HepG2 (cell line): ENCODE results near the gene PHLDB1. TPM values are rescaled to one million over a fixed set of nuclear protein-coding genes. Genes with fewer than 3 reads are reported as not detected.
"Not testable (repeated sequence)": the region's sequence is repeated elsewhere in the genome, so short reads cannot be mapped to it uniquely, and the experiment has no call there.

Experiments used
- ATAC-seq: fragments of 200-7000 bp; cut with Tn5 transposase; 3 replicates; pipeline ENCODE4 v1.9.1; 2020; ENCODE audit warnings: mild to moderate bottlenecking, moderate library complexity
- BruUV-seq: library from RNA; stranded (reverse); fragments of 400-500 nt; replicated peaks from 2 replicates; lab custom pipeline; 2021; lab: Mats Ljungman, UMichigan
- CTCF ChIA-PET: fragments of 300-600 bp; formaldehyde crosslinking; extraction: SDS; loops from one replicate; lab custom pipeline; 2021; ENCODE audit warnings: low total read pairs, inconsistent platforms, low intra/inter-chr PET ratio; lab: Yijun Ruan, JAX
- POLR2A ChIA-PET: fragments of 350-600 bp; sonication (Branson Sonifier 250); formaldehyde crosslinking; loops from one replicate; lab custom pipeline; 2020; ENCODE audit warnings: antibody characterized with exemption, inconsistent platforms; lab: Yijun Ruan, JAX
- DNase-seq: peaks from one replicate; pipeline ENCODE4 v3.0.0-alpha.2; 2015; ENCODE audit warnings: low spot score
- FAIRE-seq: peaks from 3 replicates; lab custom pipeline; 2011; peaks lifted over from hg19 to GRCh38; lab: Jason Lieb, UNC
- H2AFZ ChIP-seq: one replicate; pipeline ENCODE4 v1.6.1; 2011; ENCODE audit warnings: low read length, inconsistent platforms
- H3K27ac ChIP-seq: fragments of 300-600 bp; 3 replicates; pipeline ENCODE4 v1.8.0; 2011; ENCODE audit warnings: mixed run types, mild to moderate bottlenecking, mixed read lengths, low read length, inconsistent platforms; ENCODE audit not compliant: insufficient read depth; ENCODE audit errors: extremely low read length
- H3K27me3 ChIP-seq, 2 experiments: fragments of 200-600 bp in 1 of 2; 2 replicates in 1 of 2; 3 replicates in 1 of 2; pipeline versions ENCODE4 v1.6.0 to v1.8.0; 2011; ENCODE audit warnings: low read length in 2 of 2, mild to moderate bottlenecking in 2 of 2, moderate library complexity in 2 of 2, inconsistent platforms in 1 of 2; ENCODE audit not compliant: insufficient read depth in 2 of 2, control insufficient read depth in 1 of 2
- H3K36me3 ChIP-seq, 2 experiments: fragments of 200-600 bp in 1 of 2; replicated peaks in 1 of 2; 2 replicates in 1 of 2; 3 replicates in 1 of 2; pipeline versions ENCODE4 v1.5.1 to v1.8.0; 2011; ENCODE audit warnings: low read length in 2 of 2, inconsistent platforms in 1 of 2; ENCODE audit not compliant: insufficient read depth in 2 of 2, control insufficient read depth in 1 of 2
- H3K4me1 ChIP-seq: 2 replicates; pipeline ENCODE4 v1.5.1; 2012; ENCODE audit warnings: low read length, inconsistent platforms; ENCODE audit not compliant: insufficient read depth
- H3K4me2 ChIP-seq: 2 replicates; pipeline ENCODE4 v1.6.0; 2011; ENCODE audit warnings: low read depth, low read length, inconsistent platforms
- H3K4me3 ChIP-seq, 3 experiments: fragments of 200-600 bp in 1 of 3; sonication (generic), shearing (Covaris generic) in 1 of 3; replicated peaks in 1 of 3; 2 replicates each; pipeline ENCODE4 v1.5.1; 2011 to 2016; ENCODE audit warnings: low read length in 3 of 3, inconsistent platforms in 2 of 3, low read depth in 2 of 3, mild to moderate bottlenecking in 2 of 3, control low read depth in 1 of 3, mixed read lengths in 1 of 3; ENCODE audit not compliant: insufficient read depth in 1 of 3
- H3K79me2 ChIP-seq: one replicate; pipeline ENCODE4 v1.6.1; 2011; ENCODE audit warnings: low read length, inconsistent platforms; ENCODE audit not compliant: insufficient read depth
- H3K9ac ChIP-seq: 2 replicates; pipeline ENCODE4 v1.6.0; 2011; ENCODE audit warnings: mild to moderate bottlenecking, low read depth, low read length, inconsistent platforms; ENCODE audit not compliant: insufficient read depth
- H3K9me3 ChIP-seq: 2 replicates; pipeline ENCODE4 v1.5.1; 2012; ENCODE audit warnings: mild to moderate bottlenecking, low read length
- H4K20me1 ChIP-seq: 2 replicates; pipeline ENCODE4 v1.6.0; 2011; ENCODE audit warnings: inconsistent platforms, mild to moderate bottlenecking, low read length, moderate library complexity; ENCODE audit not compliant: insufficient read depth
- ZBTB38 ChIP-seq: sonication (generic); formaldehyde crosslinking; IDR thresholded peaks from 2 replicates; pipeline ENCODE4 v1.5.1; 2020; ENCODE audit warnings: mild to moderate bottlenecking, missing genetic modification reagents
- ZMYM3 ChIP-seq: sonication (generic); formaldehyde crosslinking; IDR thresholded peaks from 2 replicates; pipeline ENCODE4 v1.5.1; 2020; ENCODE audit warnings: mild to moderate bottlenecking, missing genetic modification reagents
- ZNF350 ChIP-seq: sonication (generic); formaldehyde crosslinking; IDR thresholded peaks from 2 replicates; pipeline ENCODE4 v1.4.0; 2020; ENCODE audit warnings: mild to moderate bottlenecking, low read depth, missing genetic modification reagents, borderline replicate concordance
- ZNF460 ChIP-seq: sonication (generic); formaldehyde crosslinking; IDR thresholded peaks from 2 replicates; pipeline ENCODE4 v1.5.1; 2020; ENCODE audit warnings: missing genetic modification reagents, mild to moderate bottlenecking, borderline replicate concordance
- ZNF816 ChIP-seq: sonication (generic); formaldehyde crosslinking; IDR thresholded peaks from 2 replicates; pipeline ENCODE4 v1.8.0; 2022; ENCODE audit warnings: missing genetic modification reagents, mild to moderate bottlenecking, borderline replicate concordance
- WGBS: methylation state at CpG from one replicate; pipeline ENCODE4 v1.1.6; 2017; ENCODE audit warnings: low lambda C conversion rate; 5-methylcytosine and 5-hydroxymethylcytosine counted together
- in situ Hi-C: cut with HindIII; loops from 2 replicates; pipeline ENCODE4 v1.10.0; 2017; ENCODE audit warnings: low pct_unique_long_range_greater_than_20kb; ENCODE audit not compliant: extremely low pct_ligation_motif_present
- intact Hi-C: fragments of 100-400 bp; cut with micrococcal nuclease; formaldehyde crosslinking; loops from one replicate; pipeline ENCODE4 v1.10.0; 2022; ENCODE audit not compliant: unreplicated experiment
- polyA plus RNA-seq, 8 experiments: library from polyadenylated mRNA; depleted of rRNA in 3 of 8; stranded (reverse) in 7 of 8; unstranded in 1 of 8; fragments of >200 nt; fragmentation: Illumina TruSeq in 4 of 8; extraction: Trizol in 4 of 8; gene quantifications; 2 replicates each; pipeline versions ENCODE4 v1.2.1 to v1.2.3, GENCODE V29; 2011 to 2016; ENCODE audit warnings: low read depth in 4 of 8, missing spikeins in 1 of 8, mixed read lengths in 1 of 8; ENCODE audit not compliant: insufficient read depth in 1 of 8
- total RNA-seq, 5 experiments: library from RNA; depleted of rRNA; stranded (reverse); fragments of >200 nt; fragmentation: Illumina TruSeq; extraction: Trizol; gene quantifications; 2 replicates each; pipeline ENCODE4 v1.2.3, GENCODE V29; 2016; ENCODE audit warnings: low read depth in 1 of 5
- TF ChIP-seq, protein P1 (sequence below): sonication (generic); formaldehyde crosslinking; IDR thresholded peaks from 2 replicates; pipeline ENCODE4 v1.5.0; 2020; ENCODE audit warnings: mild to moderate bottlenecking, missing genetic modification reagents
- TF ChIP-seq, protein P2 (sequence below), 2 experiments: fragments of 450-650 bp in 1 of 2; sonication (generic) in 1 of 2; formaldehyde crosslinking; IDR thresholded peaks; 2 replicates each; pipeline versions ENCODE4 v1.5.0 to v1.8.0; 2020 to 2022; ENCODE audit warnings: mild to moderate bottlenecking in 1 of 2, missing genetic modification reagents in 1 of 2

Gene PHLDB1
- total and polyA plus RNA-seq, 2 of the 13 experiments (the other 11 are each of a cell fraction or from before 2014, with no cell fraction given): 13.8 to 14.2 TPM

DNA sequence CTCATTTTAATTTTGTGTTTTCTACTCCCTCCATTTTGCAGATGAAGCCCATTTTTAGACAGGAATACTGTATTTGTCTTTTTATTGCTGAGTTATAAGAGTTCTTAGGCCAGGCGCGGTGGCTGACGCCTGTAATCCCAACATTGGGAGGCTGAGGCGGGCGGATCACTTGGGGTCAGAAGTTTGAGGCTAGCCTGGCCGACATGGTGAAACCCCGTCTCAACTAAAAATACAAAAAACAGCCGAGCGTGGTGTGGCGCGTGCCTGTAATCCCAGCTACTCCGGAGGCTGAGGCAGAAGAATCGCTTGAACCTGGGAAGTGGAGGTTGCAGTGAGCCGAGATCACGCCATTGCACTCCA is 35.7 kb upstream of the PHLDB1 start:
- FAIRE-seq, in situ Hi-C loops, H3K27me3 ChIP-seq, CTCF ChIA-PET, H2AFZ ChIP-seq, H3K9me3 ChIP-seq, DNase-seq, ATAC-seq, H3K36me3 ChIP-seq: not testable (repeated sequence)
- POLR2A ChIA-PET: interaction anchor here (0.7 to 2.7 kb wide), 6 partner anchors 28 to 50 kb away, joined by 3 to 17 read pairs (median 6); partner anchors contain the start of gene TMEM25
- WGBS: 31% methylated on average over 15 of the region's 15 CpGs
- TF ChIP-seq, protein P1, sequence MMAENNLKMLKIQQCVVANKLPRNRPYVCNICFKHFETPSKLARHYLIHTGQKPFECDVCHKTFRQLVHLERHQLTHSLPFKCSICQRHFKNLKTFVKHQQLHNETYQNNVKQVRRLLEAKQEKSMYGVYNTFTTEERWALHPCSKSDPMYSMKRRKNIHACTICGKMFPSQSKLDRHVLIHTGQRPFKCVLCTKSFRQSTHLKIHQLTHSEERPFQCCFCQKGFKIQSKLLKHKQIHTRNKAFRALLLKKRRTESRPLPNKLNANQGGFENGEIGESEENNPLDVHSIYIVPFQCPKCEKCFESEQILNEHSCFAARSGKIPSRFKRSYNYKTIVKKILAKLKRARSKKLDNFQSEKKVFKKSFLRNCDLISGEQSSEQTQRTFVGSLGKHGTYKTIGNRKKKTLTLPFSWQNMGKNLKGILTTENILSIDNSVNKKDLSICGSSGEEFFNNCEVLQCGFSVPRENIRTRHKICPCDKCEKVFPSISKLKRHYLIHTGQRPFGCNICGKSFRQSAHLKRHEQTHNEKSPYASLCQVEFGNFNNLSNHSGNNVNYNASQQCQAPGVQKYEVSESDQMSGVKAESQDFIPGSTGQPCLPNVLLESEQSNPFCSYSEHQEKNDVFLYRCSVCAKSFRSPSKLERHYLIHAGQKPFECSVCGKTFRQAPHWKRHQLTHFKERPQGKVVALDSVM (CRISPR knock-in tag): peak; percentile 96
- TF ChIP-seq, protein P2, sequence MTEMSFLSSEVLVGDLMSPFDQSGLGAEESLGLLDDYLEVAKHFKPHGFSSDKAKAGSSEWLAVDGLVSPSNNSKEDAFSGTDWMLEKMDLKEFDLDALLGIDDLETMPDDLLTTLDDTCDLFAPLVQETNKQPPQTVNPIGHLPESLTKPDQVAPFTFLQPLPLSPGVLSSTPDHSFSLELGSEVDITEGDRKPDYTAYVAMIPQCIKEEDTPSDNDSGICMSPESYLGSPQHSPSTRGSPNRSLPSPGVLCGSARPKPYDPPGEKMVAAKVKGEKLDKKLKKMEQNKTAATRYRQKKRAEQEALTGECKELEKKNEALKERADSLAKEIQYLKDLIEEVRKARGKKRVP (CRISPR knock-in tag; IDR thresholded peaks at IDR 0.05): 0 out of 4 replicates have a peak, but pooled peaks of 1 of the 2 experiments have one; percentile 5
- TF ChIP-seq ZNF460 (CRISPR knock-in tag): peak; percentile 41; the same call in 1 of the 2 replicates
- TF ChIP-seq ZNF350 (CRISPR knock-in tag): 0 out of 2 replicates have a peak, but pooled peaks have one; percentile 1
- peak; percentile 62; the same call in 1 of the 2 replicates for TF ChIP-seq ZBTB38
- 0 out of 2 replicates have a peak, but pooled peaks have one; percentile 65 for TF ChIP-seq ZNF816 (CRISPR knock-in tag)
- TF ChIP-seq ZMYM3 (CRISPR knock-in tag): peak; percentile 81
- peak overlapping the region; percentile 100; the same call in 1 of the 2 replicates for H3K9ac ChIP-seq
- H3K4me2 ChIP-seq: peak overlapping the region; percentile 67
- peaks cover 33% of the 10 kb centered on the region for H4K20me1 ChIP-seq
- TSS peak; percentile 85 for BruUV-seq
- H3K27ac ChIP-seq: peak overlapping the region; percentile 95
- H3K4me3 ChIP-seq: peak overlapping the region; percentile 68 to 97 (median 94)
- H3K4me1 ChIP-seq: peaks cover 47% of the 10 kb centered on the region
- intact Hi-C loops: loop anchor here (5.0 kb wide), 1 partner anchor 36 kb away; the partner anchor contains the start of gene PHLDB1
- H3K79me2 ChIP-seq: peaks cover 45% of the 10 kb centered on the region
